ENCODE results near the gene SLC7A6.

SLC7A6 gene

GRCh38 chr16:68264128-68265077 is at the start of gene SLC7A6:
Gene SLC7A6, plus strand, starts transcription at chr16:68264526. Its CDS starts 10,201 bp downstream, at chr16:68274727.
- DNase-seq (ENCODE audit: low read depth in 2 of 2): peak; percentile 57 to 73

DNA sequence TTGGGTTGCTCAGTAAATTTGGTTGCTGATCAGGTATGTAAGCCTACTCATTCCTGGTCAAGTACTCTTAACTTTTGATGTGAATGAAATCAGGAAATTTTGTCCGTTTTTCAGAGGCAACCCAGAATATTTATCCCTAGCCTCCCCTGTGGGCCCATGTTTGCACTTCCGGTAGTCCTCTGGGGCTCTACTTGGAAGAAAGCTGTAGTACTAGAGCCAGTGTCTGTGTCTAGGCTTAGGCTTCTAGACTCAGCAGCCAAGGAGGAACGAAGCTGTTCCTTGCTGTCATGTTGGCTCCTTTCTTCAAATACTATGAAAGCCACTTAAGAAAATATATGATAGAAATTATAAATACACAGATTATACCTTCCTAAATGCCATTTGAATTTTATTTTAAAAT is 49.6 kb upstream of the SLC7A6 start:
- no peak for DNase-seq (ENCODE audit: low read depth in 2 of 2)

DNA sequence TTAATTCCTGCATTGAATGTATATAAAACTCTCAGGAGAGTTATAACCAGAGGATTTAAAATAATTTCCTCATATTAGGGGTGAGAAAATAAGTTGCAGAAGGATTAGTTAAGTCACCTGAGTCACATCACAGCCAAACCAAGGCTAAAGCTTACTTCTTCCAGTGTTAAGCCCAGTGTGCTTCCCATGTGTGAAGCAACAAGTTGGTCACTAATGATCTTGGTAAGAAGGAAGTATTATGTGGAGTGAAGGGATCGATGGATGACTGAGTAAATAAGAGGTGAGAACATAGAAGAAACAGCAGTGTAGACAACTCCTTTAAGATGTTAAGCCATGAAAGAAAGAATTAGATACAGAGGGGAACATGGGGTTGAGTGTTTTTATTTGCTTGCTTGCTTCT is 49.0 kb upstream of the SLC7A6 start:
- no peak for DNase-seq (ENCODE audit: low read depth in 2 of 2)

- DNase-seq (ENCODE audit: low read depth in 2 of 2): no peak
Observed at GRCh38 chr16:68216240-68216639, 48.1 kb upstream of the SLC7A6 start.

GRCh38 chr16:68217506-68217905 is 46.8 kb upstream of the SLC7A6 start:
- DNase-seq (ENCODE audit: low read depth in 2 of 2): no peak

DNA sequence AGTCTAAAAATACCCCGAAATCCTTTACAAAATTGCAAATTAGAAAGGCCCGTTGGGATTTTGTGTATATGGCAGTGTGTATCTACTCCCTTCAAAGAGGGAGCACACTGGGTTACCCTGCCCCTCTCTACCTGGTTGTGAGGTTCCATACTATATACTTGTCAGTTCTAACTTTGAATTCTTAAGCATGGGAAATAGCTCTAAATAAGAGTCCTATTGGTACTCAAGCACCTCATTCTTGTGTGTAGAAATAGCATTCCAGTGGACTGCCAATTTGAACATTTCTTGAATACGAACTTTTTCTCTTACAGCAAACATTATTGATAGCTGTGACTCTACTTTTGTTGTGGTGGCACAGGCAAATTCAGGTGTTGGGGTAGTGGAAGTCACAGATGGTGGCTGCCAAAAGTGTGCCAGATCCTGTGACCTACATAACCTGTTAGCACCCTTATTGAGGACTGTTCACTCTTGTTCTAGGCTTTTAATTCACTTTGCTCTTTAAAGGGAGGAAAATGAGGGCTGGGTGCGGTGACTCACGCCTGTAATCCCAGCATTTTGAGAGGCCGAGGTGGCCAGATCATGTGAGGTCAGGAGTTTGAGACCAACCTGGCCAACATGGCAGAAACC is 44.5 kb upstream of the SLC7A6 start:
- no peak for DNase-seq (ENCODE audit: low read depth in 2 of 2)

DNA sequence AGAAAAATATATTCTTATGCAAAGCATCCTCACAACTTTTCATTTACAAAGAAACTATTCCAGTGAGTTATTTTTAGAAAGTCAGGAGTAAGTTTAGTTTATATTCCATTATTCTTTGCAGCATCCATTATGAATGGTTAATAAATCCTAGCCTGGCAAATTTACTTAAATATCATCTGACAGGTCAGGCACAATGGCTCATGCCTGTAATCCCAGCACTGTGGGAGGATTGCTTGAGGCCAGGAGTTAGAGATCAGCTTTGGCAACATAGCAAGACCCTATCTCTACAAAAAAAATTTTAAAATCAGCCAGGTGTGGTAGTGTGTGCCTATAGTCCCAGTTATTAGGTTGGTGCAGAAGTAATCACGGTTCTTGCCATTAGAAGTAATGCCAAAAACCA is 41.3 kb upstream of the SLC7A6 start:
- no peak for DNase-seq (ENCODE audit: low read depth in 2 of 2)

- DNase-seq (ENCODE audit: low read depth in 2 of 2): no peak
Observed at GRCh38 chr16:68226116-68226515, 38.2 kb upstream of the SLC7A6 start.

DNA sequence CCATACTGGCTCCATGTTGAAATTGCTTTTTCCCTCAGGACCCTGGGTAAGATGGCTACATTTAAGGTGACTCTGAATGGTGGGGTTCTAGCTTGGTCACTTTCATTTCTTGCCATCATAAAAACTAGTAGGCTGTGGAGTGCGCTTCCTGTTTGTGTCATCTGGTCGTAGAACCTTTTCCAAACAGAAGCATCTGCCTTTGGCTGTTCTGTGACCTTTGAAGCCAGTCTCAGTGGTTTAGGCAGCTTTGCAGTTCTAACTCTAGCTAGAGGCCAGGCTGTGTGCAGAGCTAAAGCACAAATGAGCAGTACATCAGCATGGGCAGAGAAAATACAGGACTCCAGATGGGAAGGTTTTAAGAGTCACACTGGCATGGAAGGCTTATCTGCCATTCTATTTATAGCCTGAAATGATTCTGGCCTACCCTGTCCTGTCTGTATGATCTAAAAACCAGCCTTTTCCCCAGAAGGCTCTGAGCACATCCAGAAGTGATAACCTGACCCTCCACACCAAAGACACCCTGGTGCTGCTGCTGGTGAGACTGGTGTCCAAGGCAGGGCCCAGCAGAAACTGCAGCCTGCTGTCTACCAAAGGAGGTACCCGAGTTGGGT is 37.0 kb upstream of the SLC7A6 start:
- DNase-seq (ENCODE audit: low read depth in 2 of 2): no peak

GRCh38 chr16:68227850-68228553 is 36.3 kb upstream of the SLC7A6 start:
- no peak for DNase-seq (ENCODE audit: low read depth in 2 of 2)

DNA sequence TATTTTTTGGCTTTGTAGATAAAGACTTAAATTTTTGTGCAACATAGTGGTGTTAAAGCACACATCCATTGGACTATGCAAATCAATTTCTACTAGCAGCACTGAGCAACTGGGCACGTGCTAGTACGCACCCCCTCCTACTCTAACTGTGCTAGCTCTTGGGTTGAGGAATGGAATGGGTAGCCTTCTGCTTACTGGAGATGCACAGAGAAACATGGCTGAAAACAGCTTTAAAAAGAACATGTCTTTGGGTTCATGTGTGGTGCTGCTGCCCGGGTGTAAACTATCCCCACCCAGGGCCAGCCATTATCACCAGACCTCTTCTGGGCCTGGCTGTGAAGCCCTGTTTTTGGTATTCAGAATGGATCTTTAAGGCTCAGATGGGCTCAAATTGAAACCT is 35.7 kb upstream of the SLC7A6 start:
- DNase-seq (ENCODE audit: low read depth in 2 of 2): no peak

GRCh38 chr16:68229431-68230175 is 34.7 kb upstream of the SLC7A6 start:
- peak in 1 of 2 donors; percentile 33 for DNase-seq (ENCODE audit: low read depth in 2 of 2)

GRCh38 chr16:68230176-68230571 is 34.2 kb upstream of the SLC7A6 start:
- DNase-seq (ENCODE audit: low read depth in 2 of 2): no peak

GRCh38 chr16:68230956-68231355 is 33.4 kb upstream of the SLC7A6 start:
- no peak for DNase-seq (ENCODE audit: low read depth in 2 of 2)

DNA sequence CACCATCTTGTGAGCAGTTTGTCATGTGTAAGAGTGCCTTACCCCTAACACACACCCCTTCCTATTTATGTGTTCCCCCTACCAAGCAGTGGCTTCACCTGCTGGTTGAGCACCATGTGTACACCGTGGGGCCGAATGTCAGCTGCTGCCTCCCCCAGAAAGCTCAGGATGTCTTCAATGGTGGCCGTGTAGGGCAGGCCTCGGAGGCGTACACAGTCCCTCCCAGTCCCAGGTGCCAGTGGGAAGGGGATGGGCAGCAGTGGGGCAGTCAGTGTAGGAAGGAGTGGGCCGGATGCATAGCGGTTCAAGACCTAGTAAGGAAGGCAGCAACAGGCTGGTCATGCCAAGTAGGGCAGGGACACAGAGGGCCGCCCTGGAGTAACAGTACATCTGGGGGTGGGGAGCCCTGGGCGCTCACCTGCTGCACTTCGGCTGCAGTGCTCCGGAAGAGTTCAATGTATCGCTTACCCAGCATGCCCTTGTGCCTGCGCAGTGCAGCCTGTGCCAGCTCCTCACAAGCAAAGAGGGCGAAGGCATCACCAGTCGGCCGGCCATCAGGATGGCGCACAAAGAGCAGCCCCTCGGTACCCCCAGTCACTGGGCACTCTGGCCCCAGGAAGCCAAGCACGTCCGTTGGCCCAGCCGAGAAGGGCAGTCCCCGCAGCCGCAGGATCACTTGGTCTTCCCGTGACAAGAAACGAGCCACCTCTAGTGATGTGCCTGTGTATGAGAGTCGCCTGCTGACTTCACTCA is 32.8 kb upstream of the SLC7A6 start:
- no peak for DNase-seq (ENCODE audit: low read depth in 2 of 2)

DNA sequence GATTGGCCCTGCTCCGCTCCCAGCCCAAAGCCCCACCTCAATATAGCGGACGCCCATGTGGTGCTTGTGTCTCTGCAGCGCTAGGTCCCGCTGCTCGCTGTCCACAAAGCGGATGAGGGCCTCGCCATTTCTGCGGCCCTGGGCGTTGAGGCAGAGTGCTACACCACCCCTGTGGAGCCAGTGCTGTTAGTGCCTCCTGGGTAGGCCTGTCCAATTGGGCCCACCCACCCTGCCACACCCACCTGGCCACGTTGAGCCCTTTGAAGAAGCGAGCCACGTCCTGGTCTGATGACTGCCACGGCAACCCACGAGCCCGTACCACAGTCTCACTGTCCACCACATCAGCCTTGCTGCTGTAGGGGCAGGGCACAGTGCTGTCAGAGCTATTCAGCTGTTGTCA is 32.0 kb upstream of the SLC7A6 start:
- DNase-seq (ENCODE audit: low read depth in 2 of 2): no peak

DNA sequence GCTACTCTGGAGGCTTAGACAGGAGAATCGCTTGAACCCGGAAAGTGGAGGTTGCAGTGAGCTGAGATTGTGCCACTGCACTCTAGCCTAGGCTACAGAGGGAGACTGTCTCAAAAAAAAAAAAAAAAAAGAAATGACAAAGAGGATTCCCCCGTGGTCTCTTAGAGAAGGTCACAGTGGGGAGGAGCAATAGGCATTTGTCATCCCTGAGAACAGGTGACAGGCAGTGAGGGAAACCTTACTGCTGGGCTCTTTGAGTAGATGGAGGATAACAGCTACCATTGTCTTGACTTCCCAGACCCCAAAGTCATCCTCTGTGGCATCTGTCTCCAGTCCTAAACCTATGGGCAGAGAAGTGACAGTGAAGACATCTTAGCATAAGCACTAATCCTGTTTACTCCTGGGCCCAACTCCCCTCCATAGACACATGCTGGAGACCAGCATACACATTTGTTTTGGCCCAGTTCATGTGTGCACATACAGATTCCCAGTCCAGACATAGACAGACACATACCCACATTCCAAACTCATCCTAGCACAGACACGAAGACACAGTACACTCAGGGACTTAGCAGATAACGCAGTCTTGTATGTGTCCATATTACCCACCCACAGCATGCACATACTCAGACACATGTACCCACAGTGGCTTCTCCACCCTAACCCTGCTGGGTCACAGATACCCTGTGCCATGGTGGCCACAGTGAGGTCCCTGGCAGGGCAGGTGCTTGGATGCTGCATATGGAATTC is 31.1 kb upstream of the SLC7A6 start:
- no peak for DNase-seq (ENCODE audit: low read depth in 2 of 2)

- no peak for DNase-seq (ENCODE audit: low read depth in 2 of 2)
Observed at GRCh38 chr16:68233835-68234187, 30.5 kb upstream of the SLC7A6 start.

- no peak for DNase-seq (ENCODE audit: low read depth in 2 of 2)
Observed at GRCh38 chr16:68234188-68235107, 29.9 kb upstream of the SLC7A6 start.
